SU-DHL-6 (cell line): ENCODE results near the gene KPTN.

Source experiments
- H2AFZ ChIP-seq: fragments of 200-600 bp; sonication (generic); 2 replicates; pipeline ENCODE4 v1.6.1; 2014; ENCODE audit warnings: low read depth, mild to moderate bottlenecking, moderate library complexity, mixed read lengths, antibody characterized with exemption, low read length; ENCODE audit not compliant: severe bottlenecking
- H3F3A ChIP-seq: fragments of 200-600 bp; shearing (Covaris generic); 2 replicates; pipeline ENCODE4 v1.6.0; 2016; ENCODE audit warnings: antibody characterized with exemption, mild to moderate bottlenecking; ENCODE audit not compliant: insufficient read depth
- H3K27ac ChIP-seq: fragments of 200-600 bp; sonication (generic); 2 replicates; pipeline ENCODE4 v1.5.1; 2016; ENCODE audit warnings: low read depth, mild to moderate bottlenecking, low read length, moderate library complexity, mixed read lengths
- H3K27me3 ChIP-seq: fragments of 200-600 bp; sonication (generic), shearing (Covaris generic); 2 replicates; pipeline ENCODE4 v1.6.0; 2014; ENCODE audit warnings: mild to moderate bottlenecking, low read length
- H3K36me3 ChIP-seq: fragments of 200-600 bp; sonication (generic); 2 replicates; pipeline ENCODE4 v1.6.1; 2014; ENCODE audit warnings: mild to moderate bottlenecking, low read length, mixed read lengths
- H3K4me2 ChIP-seq: fragments of 300-600, 200-600 bp; shearing (Covaris generic), sonication (generic); 2 replicates; pipeline ENCODE4 v1.6.0; 2014; ENCODE audit warnings: low read length, low read depth, mild to moderate bottlenecking; ENCODE audit not compliant: poor library complexity, severe bottlenecking
- H3K4me3 ChIP-seq: fragments of 200-600 bp; sonication (generic); 2 replicates; pipeline ENCODE4 v1.5.1; 2014; ENCODE audit warnings: antibody characterized with exemption, low read length, mild to moderate bottlenecking, mixed read lengths; ENCODE audit not compliant: insufficient read depth, poor library complexity, severe bottlenecking
- H3K79me2 ChIP-seq: fragments of 200-600 bp; sonication (generic); 2 replicates; pipeline ENCODE4 v1.6.1; 2014; ENCODE audit warnings: mild to moderate bottlenecking, low read length, moderate library complexity; ENCODE audit not compliant: insufficient read depth
- H3K9ac ChIP-seq: fragments of 200-600 bp; sonication (generic); 2 replicates; pipeline ENCODE4 v1.7.0; 2014; ENCODE audit warnings: mild to moderate bottlenecking, low read length
- H3K9me2 ChIP-seq: fragments of 200-600 bp; sonication (generic); replicated peaks from 2 replicates; pipeline ENCODE4 v1.6.1; 2014; ENCODE audit warnings: low read length; ENCODE audit not compliant: insufficient read depth
- H3K9me3 ChIP-seq: fragments of 200-600 bp; sonication (generic); 2 replicates; pipeline ENCODE4 v1.6.1; 2014; ENCODE audit warnings: low read length, mixed read lengths; ENCODE audit not compliant: insufficient read depth
- H4K20me1 ChIP-seq: fragments of 200-600 bp; sonication (generic); 2 replicates; pipeline ENCODE4 v1.6.1; 2014; ENCODE audit warnings: low read depth, mild to moderate bottlenecking, antibody characterized with exemption, low read length, moderate library complexity, mixed read lengths
- EZH2phosphoT487 ChIP-seq: fragments of 200-600 bp; sonication (generic), shearing (Covaris generic); conservative IDR thresholded peaks from 2 replicates; pipeline ENCODE4 v1.6.1; 2018; ENCODE audit warnings: mild to moderate bottlenecking, antibody characterized with exemption, low read length, moderate library complexity, mixed read lengths
- TF ChIP-seq, protein P1 (sequence below): fragments of 200-600 bp; sonication (generic); IDR thresholded peaks from one replicate; pipeline ENCODE4 v1.5.1; 2017; ENCODE audit warnings: antibody characterized with exemption, mild to moderate bottlenecking, low read length, moderate library complexity; ENCODE audit not compliant: insufficient read depth, poor library complexity, severe bottlenecking

The KPTN gene

DNA sequence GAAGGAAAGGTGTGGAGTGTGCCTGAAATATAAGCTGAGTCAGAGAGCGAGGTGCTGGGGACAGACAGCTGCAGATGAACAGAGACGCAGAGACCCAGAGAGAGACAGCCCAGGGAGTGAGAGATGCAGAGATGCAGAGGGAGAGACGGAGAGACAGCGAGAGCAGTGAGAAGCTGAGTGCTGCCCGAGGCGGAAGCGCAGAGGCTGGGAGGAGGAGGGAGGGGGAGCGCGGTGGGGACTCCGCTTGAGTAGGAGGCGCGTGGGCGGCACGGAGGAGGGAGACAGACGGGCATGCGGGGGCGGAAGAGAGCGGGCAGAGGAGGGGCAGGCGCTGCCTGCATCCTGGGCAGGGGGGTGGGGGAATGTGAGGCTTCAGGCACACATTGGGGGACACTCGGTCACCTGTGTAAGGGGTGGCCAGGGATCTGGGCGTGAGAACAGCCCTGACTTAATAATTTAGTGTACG lies 38.0 kb downstream of the KPTN start:
- Histone ChIP-seq H4K20me1 (no peaks in the 10 kb centered on the region), H3F3A (no peaks in the 10 kb centered on the region), H3K36me3 (no peaks in the 10 kb centered on the region), H3K9me3 (no peaks in the 10 kb centered on the region), H3K79me2 (no peaks in the 10 kb centered on the region), H3K27me3 (no peaks in the 10 kb centered on the region), H3K9me2 (no peaks in the 10 kb centered on the region), H2AFZ (no peak overlapping the region), H3K9ac (no peak overlapping the region), H3K4me3 (no peak overlapping the region), H3K27ac (no peak overlapping the region), H3K4me2 (no peak overlapping the region)
- TF ChIP-seq, protein P1, sequence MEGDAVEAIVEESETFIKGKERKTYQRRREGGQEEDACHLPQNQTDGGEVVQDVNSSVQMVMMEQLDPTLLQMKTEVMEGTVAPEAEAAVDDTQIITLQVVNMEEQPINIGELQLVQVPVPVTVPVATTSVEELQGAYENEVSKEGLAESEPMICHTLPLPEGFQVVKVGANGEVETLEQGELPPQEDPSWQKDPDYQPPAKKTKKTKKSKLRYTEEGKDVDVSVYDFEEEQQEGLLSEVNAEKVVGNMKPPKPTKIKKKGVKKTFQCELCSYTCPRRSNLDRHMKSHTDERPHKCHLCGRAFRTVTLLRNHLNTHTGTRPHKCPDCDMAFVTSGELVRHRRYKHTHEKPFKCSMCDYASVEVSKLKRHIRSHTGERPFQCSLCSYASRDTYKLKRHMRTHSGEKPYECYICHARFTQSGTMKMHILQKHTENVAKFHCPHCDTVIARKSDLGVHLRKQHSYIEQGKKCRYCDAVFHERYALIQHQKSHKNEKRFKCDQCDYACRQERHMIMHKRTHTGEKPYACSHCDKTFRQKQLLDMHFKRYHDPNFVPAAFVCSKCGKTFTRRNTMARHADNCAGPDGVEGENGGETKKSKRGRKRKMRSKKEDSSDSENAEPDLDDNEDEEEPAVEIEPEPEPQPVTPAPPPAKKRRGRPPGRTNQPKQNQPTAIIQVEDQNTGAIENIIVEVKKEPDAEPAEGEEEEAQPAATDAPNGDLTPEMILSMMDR, result no peak
- no peak for TF ChIP-seq EZH2phosphoT487

DNA sequence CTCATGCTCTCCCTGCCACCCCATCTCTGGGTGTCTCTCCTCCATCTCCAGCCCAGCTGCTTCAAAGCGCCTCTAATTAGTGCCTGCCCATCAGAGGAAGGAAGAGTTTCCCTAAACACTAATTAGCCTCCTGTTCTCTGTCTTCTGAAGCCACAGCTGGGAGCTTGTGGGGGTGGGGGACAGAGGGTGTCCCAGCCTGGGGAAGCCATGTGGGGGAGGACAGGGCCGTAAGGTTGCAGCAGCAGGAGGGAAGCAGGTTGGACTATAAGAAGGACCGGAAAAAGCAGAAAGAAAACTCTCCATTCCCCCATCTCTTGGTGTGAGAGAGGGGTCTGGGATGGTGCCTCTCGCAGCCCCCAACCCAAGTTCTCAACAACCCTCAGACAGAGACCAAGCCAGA lies 38.5 kb downstream of the KPTN start:
- no peaks in the 10 kb centered on the region for H3K27me3 ChIP-seq
- H3K9ac ChIP-seq, result no peak overlapping the region
- H4K20me1 ChIP-seq, result no peaks in the 10 kb centered on the region
- no peak for TF ChIP-seq EZH2phosphoT487
- TF ChIP-seq, protein P1, result no peak
- H3K9me2 ChIP-seq, result no peaks in the 10 kb centered on the region
- no peaks in the 10 kb centered on the region for H3F3A ChIP-seq
- no peak overlapping the region for H3K27ac ChIP-seq
- H3K9me3 ChIP-seq, result no peaks in the 10 kb centered on the region
- no peak overlapping the region for H2AFZ ChIP-seq
- no peak overlapping the region for H3K4me3 ChIP-seq
- H3K79me2 ChIP-seq, result no peaks in the 10 kb centered on the region
- H3K4me2 ChIP-seq, result no peak overlapping the region
- H3K36me3 ChIP-seq, result no peaks in the 10 kb centered on the region

DNA sequence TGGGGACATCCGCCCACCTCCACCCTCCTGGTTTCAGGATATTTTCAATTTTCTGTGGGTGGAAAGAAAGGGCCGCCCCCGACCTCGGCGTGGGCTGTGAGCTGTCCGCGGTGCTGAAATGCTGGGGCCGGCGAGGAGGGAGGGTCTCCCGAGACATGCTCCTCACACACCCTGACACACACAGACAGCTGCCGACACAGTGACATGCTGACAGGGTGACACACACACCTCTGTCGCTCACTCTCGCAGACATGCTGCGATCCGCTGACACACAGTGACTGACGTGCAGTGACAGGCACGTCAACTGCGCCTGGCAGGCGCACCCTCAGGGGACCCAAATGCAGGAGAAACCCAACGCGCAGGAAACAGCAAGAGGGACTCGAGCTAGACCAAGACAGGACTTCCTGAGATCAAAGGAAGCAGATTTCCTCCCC lies 39.6 kb downstream of the KPTN start:
- no peak overlapping the region for H3K27ac ChIP-seq
- no peaks in the 10 kb centered on the region for H3K79me2 ChIP-seq
- no peak for TF ChIP-seq EZH2phosphoT487
- TF ChIP-seq, protein P1, result no peak
- no peaks in the 10 kb centered on the region for H3K36me3 ChIP-seq
- H3F3A ChIP-seq, result no peaks in the 10 kb centered on the region
- H3K4me3 ChIP-seq, result no peak overlapping the region
- no peak overlapping the region for H3K9ac ChIP-seq
- H3K27me3 ChIP-seq, result no peaks in the 10 kb centered on the region
- H2AFZ ChIP-seq, result no peak overlapping the region
- H4K20me1 ChIP-seq, result no peaks in the 10 kb centered on the region
- no peaks in the 10 kb centered on the region for H3K9me3 ChIP-seq
- H3K4me2 ChIP-seq, result no peak overlapping the region
- no peaks in the 10 kb centered on the region for H3K9me2 ChIP-seq

DNA sequence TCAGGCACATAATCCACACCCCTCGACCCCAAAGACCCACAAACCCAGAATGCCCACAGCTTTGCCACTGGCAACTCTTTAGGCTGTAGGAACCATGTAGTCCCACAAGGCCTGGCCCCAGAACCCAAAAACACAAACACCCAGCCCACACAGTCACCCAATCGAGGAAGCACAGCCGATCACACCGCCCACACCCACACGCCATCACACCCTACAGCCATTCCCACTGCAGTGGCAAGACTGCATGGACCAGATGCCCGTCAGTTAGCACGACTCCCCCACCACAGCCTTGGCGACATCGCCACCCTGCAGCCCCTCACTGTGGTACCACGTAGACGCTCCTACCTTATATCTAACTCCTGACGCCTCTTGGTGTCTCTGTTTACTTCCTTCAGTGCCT lies 40.7 kb downstream of the KPTN start:
- Histone ChIP-seq H3K9me3 (no peaks in the 10 kb centered on the region), H3K9ac (no peak overlapping the region), H4K20me1 (no peaks in the 10 kb centered on the region), H3K36me3 (no peaks in the 10 kb centered on the region), H3K9me2 (no peaks in the 10 kb centered on the region), H3K27me3 (no peaks in the 10 kb centered on the region), H3K4me3 (no peak overlapping the region), H3K4me2 (no peak overlapping the region), H3F3A (no peaks in the 10 kb centered on the region), H3K79me2 (no peaks in the 10 kb centered on the region), H2AFZ (no peak overlapping the region), H3K27ac (no peak overlapping the region)
- TF ChIP-seq EZH2phosphoT487, result no peak
- TF ChIP-seq, protein P1, result no peak
